ENCODE results near the gene OXCT2. TPM values are rescaled to one million over a fixed set of nuclear protein-coding genes. Genes with fewer than 3 reads are reported as not detected.
"Not testable (repeated sequence)": the region's sequence is repeated elsewhere in the genome, so short reads cannot be mapped to it uniquely, and the experiment has no call there.

The OXCT2 gene
- polyA plus RNA-seq: 0.93 TPM

DNA sequence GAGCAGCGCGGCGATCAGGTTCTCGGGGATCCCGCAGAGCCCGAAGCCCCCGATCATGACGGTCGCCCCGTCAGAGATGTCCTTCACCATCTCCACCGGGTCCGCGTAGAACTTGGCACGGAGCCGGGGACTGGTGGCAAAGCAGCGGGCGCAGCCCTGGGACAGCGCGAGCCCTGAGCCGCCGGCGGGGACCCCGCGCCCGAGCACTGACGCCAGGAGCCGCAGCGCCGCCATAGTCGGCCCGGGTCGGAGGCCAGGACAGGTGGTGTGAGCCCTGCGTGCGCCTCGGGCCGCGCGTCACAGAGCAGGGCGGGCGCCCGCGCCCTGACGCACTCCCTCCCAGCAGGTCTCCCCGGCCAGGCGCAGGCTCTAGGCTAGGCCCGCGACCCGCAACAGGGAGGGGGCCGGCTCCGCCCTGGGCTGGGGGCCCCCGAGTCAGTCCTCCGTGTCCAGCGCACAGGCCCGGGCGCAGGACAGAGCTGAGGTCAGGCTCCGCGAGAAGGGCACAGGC is at the start of gene OXCT2:
Gene OXCT2, minus strand, starts transcription at position 327 of the 511 bp plus-strand sequence. Its CDS starts 93 bp downstream, at position 234.
- peak within 1 kb of the TSS in 3 of 4 donors; percentile 68 to 92 (median 74) for H3K4me3 Mint-ChIP-seq
- H3K27ac Mint-ChIP-seq: peak within 1 kb of the TSS in 2 of 3 donors; percentile 82 to 92
- H3K4me1 Mint-ChIP-seq, H3K27me3 Mint-ChIP-seq, H3K9me3 Mint-ChIP-seq, H3K36me3 Mint-ChIP-seq: not testable (repeated sequence)

DNA sequence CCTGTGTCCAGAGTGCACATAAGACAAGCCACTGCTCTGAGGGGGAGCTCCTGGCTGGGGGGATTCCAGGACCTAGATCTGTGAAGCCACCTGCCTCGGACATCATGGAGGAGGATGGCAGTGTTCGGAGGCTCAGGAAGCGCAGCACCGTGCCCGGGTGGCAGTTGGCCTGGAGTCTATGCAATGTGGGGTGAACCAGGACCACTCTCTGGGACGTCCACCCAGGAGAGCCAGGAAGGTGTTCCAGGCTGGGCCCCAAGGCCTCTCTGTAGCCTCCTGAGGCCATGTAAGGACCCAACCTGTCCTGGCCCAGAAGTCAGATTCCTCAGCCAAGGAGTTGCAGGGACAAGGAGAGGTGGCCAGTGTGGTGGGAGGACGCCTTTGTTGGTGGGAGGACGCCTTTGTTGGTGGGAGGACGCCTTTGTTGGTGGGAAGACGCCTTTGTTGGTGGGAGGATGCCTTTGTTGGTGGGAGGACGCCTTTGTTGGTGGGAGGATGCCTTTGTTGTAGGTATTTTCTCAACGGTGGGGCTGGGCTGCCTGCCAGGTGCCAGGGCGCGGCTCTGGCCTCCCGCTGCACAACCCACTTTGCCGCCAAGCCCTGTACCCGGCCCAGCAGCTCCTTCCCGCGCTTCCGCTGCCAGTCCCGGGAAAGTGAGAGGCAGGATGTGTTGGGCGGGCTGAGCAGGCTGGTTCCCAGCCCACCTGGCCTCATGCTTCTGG is 48.1 kb upstream of the OXCT2 start:
- no peaks in the 10 kb centered on the region for H3K27me3 Mint-ChIP-seq
- peaks cover 5 to 7% (median 5%) of the 10 kb centered on the region in 3 donors for H3K4me1 Mint-ChIP-seq
- peak overlapping the region in 1 of 4 donors; percentile 8 for H3K4me3 Mint-ChIP-seq
- no peak overlapping the region for H3K27ac Mint-ChIP-seq
- H3K9me3 Mint-ChIP-seq: no peaks in the 10 kb centered on the region
- H3K36me3 Mint-ChIP-seq: peaks cover 3% of the 10 kb centered on the region

DNA sequence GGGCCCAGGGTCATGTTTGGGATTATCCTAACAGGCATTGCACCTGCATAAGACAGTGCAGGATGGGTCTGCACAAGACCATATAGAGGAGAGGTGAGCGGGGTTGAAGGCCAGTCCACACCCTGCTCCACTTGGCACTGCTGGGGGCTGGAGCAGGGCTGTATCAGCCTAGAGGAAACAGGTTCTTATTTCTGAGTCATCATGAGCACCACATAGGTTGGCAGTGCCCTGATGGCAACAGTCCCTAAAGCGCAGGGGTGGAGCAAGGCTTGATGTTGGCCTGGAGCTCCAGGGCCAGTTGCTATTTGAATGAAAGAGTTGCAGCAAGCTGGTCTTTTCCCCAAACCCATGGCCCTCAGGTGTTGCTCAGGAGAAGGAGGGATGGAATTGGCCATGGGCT is 47.3 kb upstream of the OXCT2 start:
- Mint-ChIP-seq H3K27me3 (no peaks in the 10 kb centered on the region), H3K4me1 (peaks cover 5% of the 10 kb centered on the region in 3 donors), H3K9me3 (no peaks in the 10 kb centered on the region), H3K36me3 (peaks cover 3% of the 10 kb centered on the region), H3K4me3 (no peak overlapping the region), H3K27ac (no peak overlapping the region)

DNA sequence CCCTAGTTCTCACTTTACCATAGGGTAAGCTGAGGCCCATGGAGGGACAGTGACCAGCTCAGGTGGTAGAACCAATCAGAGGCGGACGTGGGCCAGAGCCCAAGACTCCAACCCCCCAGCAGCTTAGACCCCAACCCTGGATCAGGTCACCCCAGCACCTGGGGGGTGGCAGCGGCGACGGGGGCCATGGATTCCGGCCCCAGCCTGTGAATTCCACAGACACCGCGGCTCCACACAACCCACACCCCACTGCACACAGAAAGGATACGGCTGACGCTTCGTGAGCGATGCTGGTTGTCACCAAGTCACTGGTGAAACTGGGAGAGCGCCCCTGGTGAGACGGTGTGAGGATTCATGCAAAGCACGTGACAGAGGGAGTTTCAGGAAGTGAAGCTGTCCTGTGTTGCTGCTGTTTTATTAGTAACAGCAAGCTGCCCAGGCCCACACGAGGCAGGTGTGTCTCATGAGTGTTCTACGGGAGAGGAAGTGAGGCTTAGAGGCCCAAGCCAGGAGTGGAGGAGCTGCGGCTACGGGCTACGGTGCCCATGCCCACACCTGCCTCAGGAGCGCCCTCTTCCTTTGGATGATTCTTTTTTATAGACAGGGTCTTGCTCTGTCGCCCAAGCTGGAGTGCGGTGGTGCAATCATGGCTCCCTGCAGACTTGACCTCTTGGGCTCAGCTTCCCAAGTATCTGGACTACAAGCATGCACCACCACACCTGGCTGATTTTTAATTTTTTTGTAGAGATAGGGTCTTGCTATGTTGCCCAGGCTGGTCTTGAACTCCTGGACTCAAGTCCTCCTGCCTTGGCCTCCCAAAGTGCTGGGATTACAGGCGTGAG is 46.2 kb upstream of the OXCT2 start:
- H3K9me3 Mint-ChIP-seq, H3K36me3 Mint-ChIP-seq, H3K4me1 Mint-ChIP-seq, H3K27me3 Mint-ChIP-seq: not testable (repeated sequence)
- peak overlapping the region; percentile 16 to 86 (median 57) for H3K27ac Mint-ChIP-seq
- H3K4me3 Mint-ChIP-seq: peak overlapping the region; percentile 25 to 95 (median 82)

DNA sequence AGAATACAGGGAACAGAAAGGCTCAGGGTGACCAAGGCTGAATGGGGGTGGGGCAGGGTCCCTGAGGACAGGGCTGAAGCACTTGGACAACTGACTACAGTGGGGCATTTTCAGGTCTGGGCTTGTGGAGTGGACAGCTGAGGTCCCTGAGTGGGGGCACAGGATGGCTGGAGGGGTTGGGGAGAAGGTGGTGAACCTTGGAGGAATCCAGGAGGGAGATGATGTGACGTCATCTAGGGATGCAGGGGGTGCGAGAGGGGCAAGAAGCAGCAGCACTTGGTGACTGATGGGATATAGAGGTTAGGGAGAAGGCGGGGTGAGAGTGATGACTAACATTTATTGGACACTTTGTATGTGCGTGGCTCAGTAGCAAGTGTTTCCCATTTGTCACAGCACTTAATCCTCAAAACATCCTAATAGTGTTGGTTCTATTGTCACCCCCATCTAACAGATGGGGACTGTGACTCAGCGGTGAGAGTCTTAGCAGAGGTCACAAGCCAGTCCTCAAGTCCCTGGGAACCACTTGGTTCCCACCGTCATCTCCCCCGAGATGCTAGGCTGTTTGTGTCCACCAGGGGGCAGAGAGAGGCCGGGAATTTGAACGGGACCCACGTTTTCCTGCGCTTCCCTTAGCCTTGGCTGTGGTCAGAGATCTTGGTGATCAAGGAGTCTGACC is 45.4 kb upstream of the OXCT2 start:
- peak overlapping the region; percentile 16 to 86 (median 57) for H3K27ac Mint-ChIP-seq
- peak overlapping the region; percentile 25 to 95 (median 82) for H3K4me3 Mint-ChIP-seq
- H3K36me3 Mint-ChIP-seq: peaks cover 3% of the 10 kb centered on the region
- no peaks in the 10 kb centered on the region for H3K27me3 Mint-ChIP-seq
- H3K9me3 Mint-ChIP-seq: no peaks in the 10 kb centered on the region
- peaks cover 5 to 8% (median 5%) of the 10 kb centered on the region in 3 donors for H3K4me1 Mint-ChIP-seq

DNA sequence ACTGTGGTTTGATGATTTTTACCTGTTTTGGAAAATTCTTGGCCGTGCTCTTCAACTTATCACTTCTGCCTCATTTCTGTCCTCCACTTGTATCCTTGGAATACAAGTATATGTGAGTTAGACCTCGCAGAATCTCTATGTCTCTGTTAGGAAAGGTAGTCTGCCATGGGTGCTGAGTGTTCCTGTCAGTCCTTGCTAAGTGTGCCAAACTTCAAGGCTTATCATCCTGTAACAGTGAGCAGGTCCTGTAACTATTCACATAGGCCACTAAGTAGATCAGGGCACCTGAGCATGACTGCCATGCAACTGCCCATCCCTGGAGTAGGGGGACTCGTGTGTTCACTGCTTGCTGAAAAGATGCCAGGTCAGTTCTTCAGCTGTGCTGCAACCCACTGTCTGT is 41.8 kb upstream of the OXCT2 start:
- Mint-ChIP-seq H3K4me3 (no peak overlapping the region), H3K4me1 (peaks cover 5 to 9% (median 8%) of the 10 kb centered on the region in 3 donors), H3K9me3 (no peaks in the 10 kb centered on the region), H3K27ac (no peak overlapping the region), H3K36me3 (peaks cover 3% of the 10 kb centered on the region), H3K27me3 (no peaks in the 10 kb centered on the region)

DNA sequence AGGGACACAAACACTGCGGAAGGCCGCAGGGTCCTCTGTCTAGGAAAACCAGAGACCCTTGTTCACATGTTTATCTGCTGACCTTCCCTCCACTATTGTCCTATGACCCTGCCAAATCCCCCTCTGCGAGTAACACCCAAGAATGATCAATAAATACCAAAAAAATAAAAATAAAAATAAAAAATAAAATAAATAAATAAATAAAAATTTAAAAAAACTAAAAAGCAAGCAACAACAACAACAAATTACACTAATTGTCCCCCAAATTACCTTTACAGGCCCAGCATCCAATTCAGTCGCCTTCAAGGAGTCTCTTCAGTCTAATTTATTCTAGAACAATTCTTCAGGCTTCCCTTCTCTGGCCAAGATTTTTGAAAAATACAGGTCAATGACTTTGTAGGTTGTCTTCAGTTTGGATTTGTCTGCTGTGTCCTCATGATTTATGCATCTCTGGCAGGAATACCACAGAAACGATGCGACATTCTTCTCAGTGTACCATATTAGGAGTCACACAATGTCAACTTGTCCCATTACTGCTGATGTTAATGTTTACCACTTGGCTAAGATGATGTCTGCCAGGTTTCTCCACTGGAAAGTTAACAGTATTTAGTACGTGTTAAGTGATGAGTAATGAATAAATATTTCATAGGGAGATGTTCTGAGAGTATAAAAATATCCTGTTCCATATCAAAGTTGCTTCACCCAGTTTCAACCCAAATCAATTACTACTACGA is 37.8 kb upstream of the OXCT2 start:
- Mint-ChIP-seq H3K36me3 (peaks cover 10% of the 10 kb centered on the region), H3K4me3 (no peak overlapping the region), H3K9me3 (peaks cover 2 to 5% (median 3%) of the 10 kb centered on the region in 3 donors), H3K27me3 (no peaks in the 10 kb centered on the region), H3K4me1 (peaks cover 0 to 3% (median 3%) of the 10 kb centered on the region in 3 donors), H3K27ac (no peak overlapping the region)

DNA sequence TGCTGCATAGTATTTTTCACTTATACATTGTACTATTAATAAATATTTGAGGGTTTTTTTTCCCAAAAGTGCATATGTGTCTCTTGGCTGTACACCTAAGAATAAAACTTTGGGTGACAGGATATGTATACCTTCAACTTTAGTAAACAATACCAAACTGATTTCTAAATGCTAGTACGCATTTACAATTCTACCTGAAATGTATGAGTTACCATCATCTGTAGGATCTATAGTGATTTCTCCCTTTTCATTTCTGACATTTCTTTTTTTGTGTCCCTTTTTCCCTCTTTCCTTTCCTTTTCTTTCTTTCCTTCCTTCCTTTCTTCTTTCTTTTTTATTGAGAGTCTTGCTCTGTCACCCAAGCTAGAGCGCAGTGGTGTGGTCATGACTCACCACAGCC is 34.2 kb upstream of the OXCT2 start:
- H3K9me3 Mint-ChIP-seq: peaks cover 2 to 5% (median 3%) of the 10 kb centered on the region in 3 donors
- peak overlapping the region in 2 of 3 donors; percentile 48 to 78 for H3K27ac Mint-ChIP-seq
- peaks cover 10% of the 10 kb centered on the region for H3K36me3 Mint-ChIP-seq
- H3K4me3 Mint-ChIP-seq: no peak overlapping the region
- no peaks in the 10 kb centered on the region for H3K27me3 Mint-ChIP-seq
- peaks cover 0 to 7% (median 0%) of the 10 kb centered on the region in 3 donors for H3K4me1 Mint-ChIP-seq

DNA sequence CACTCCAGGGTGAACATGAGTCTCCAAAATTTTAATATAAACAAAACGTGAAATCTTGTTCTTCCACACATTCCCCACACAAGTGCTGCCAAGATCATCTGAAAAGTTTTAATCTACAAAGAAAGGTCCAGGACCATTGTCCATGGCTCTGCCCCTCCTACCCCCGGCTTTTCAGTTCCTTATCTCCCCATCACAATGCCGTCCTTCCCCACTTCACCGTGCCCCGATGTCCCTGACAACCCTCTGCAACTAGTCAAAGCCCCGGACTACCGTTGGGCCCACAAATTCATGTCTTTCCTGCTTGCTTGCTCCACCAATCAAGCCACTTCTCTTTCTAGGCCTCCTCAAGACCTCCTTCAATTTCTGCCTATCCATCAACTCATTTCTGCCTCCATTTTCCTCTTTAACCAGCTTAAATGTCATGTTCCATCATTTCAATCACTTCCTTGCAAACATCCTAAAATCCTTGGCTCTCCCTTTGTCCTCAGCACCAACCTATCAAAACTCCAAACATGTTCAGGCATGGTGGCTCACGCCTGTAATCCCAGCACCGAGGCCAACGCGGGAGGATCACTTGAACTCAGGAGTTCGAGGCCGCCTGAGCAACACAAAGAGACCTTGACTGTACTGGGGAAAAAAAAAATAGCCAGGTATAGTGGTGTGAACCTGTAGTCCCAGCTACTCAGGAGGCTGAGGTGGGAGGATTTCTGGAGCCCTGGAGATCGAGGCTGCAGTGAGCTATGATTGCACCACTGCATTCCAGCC is 31.5 kb upstream of the OXCT2 start:
- Mint-ChIP-seq H3K4me3 (peak overlapping the region in 1 of 4 donors; percentile 65), H3K9me3 (peaks cover 2 to 5% (median 3%) of the 10 kb centered on the region in 3 donors), H3K4me1 (peaks cover 5 to 9% (median 9%) of the 10 kb centered on the region in 3 donors), H3K27ac (peak overlapping the region in 1 of 3 donors; percentile 78), H3K36me3 (peaks cover 10% of the 10 kb centered on the region), H3K27me3 (no peaks in the 10 kb centered on the region)

DNA sequence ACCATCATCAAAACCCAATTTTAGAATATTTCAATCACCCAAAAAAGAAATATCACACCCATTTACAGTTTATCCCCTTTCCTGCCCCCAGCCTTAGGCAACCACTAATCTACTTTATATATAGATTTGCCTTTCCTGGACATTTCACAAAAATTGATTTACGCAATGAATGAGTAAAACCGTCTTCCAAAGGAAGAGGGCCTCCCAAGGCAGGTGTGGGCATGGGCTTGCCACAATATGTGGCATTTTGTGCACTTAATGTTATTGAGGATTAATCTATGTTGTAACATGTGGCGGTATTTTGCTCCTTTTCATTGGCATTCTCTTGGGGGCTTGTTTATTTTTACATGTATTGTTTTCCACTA is 29.3 kb upstream of the OXCT2 start:
- Mint-ChIP-seq H3K4me1 (peaks cover 8 to 14% (median 12%) of the 10 kb centered on the region in 3 donors), H3K36me3 (peaks cover 11% of the 10 kb centered on the region), H3K27me3 (no peaks in the 10 kb centered on the region), H3K9me3 (peaks cover under 1 to 5% (median 2%) of the 10 kb centered on the region in 3 donors), H3K4me3 (peak overlapping the region in 2 of 4 donors; percentile 9 to 52), H3K27ac (peak overlapping the region; percentile 19 to 95 (median 68))

DNA sequence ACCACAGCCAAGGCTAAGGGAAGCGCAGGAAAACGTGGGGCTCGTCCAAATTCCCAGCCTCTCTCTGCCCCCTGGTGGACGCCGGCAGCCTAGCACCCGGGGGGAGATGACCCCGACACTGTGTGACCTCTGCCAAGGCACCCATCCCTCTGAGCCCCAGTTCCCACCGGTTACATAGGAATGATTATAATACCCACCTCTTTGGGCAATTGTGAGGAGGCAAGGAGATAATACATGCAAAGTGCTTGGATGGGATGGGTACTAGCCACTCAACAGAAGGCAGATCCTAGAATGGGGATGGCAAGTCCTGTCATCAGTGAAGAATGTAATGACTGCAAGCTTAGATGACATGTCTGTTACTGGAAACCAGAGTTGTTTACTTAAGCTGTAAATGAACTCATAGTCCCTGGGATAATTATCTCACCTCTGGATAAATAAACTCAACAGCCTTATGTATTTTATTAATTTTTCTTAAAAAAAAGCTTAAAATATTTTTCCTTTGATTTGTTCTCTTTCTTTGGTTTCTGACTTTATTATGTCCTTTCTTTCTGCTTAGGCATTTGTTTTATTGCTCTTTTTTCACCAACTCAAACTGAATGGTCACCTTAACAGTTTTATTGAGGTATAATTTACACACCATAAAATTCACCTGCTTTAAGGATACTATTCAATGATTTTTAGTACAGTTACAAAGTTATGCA is 28.8 kb upstream of the OXCT2 start:
- Mint-ChIP-seq H3K27me3 (no peaks in the 10 kb centered on the region), H3K27ac (peak overlapping the region; percentile 68 to 98 (median 95)), H3K4me1 (peaks cover 8 to 15% (median 12%) of the 10 kb centered on the region in 3 donors), H3K4me3 (peak overlapping the region; percentile 21 to 85 (median 78)), H3K9me3 (peaks cover 0 to 2% (median 0%) of the 10 kb centered on the region in 3 donors), H3K36me3 (peaks cover 9% of the 10 kb centered on the region)

DNA sequence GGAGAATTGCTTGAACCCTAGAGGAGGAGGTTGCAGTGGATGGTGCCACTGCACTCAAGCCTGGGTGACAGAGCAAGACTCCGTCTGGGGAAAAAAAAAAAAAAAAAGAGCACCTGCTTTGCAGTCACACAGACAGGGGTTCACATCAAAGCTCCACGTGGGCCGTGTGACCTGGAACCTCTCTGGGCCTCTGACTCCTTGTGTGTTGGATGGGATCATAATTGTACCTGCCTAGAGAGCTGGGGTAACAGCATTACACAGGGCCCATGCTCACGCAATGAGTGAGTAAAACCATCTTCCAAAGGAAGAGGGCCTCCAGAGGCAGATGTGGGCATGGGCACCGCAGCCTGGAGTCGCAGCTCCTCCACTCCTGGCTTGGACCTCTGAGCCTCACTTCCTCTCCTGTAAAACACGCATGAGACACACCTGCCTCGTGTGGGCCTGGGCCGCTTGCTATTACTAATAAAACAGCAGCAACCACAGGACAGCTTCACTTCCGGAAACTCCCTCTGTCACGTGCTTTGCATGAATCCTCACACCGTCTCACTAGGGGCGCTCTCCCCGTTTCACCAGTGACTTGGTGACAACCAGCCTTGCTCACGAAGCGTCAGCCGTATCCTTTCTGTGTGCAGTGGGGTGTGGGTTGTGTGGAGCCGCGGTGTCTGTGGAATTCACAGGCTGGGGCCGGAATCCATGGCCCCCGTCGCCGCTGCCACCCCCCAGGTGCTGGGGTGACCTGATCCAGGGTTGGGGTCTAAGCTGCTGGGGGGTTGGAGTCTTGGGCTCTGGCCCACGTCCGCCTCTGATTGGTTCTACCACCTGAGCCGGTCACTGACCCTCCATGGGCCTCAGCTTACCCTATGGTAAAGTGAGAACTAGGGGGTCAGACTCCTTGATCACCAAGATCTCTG is 28.0 kb upstream of the OXCT2 start:
- H3K9me3 Mint-ChIP-seq, H3K27me3 Mint-ChIP-seq, H3K36me3 Mint-ChIP-seq: not testable (repeated sequence)
- H3K27ac Mint-ChIP-seq: peak overlapping the region; percentile 68 to 98 (median 95)
- H3K4me3 Mint-ChIP-seq: peak overlapping the region; percentile 21 to 85 (median 78)
- peaks cover 8 to 19% (median 12%) of the 10 kb centered on the region in 3 donors for H3K4me1 Mint-ChIP-seq
